Adipocyte (in vitro differentiated cells): ENCODE data around the gene ZNF19.

Source experiments
- DNase-seq: peaks from one replicate; pipeline ENCODE4 v3.0.0-alpha.2; 2015; ENCODE audit warnings: low read depth
- H3K27me3 ChIP-seq: replicated peaks from 2 replicates; pipeline ENCODE4 v1.7.0; 2013; ENCODE audit warnings: mild to moderate bottlenecking, low read length, moderate library complexity; ENCODE audit not compliant: control insufficient read depth, insufficient read depth
- H3K36me3 ChIP-seq: 2 replicates; pipeline ENCODE4 v1.7.0; 2013; ENCODE audit warnings: low read length, mild to moderate bottlenecking, moderate library complexity; ENCODE audit not compliant: control insufficient read depth, insufficient read depth, severe bottlenecking
- H3K4me1 ChIP-seq: 2 replicates; pipeline ENCODE4 v1.7.0; 2013; ENCODE audit warnings: mild to moderate bottlenecking, low read length, moderate library complexity; ENCODE audit not compliant: control insufficient read depth, insufficient read depth
- H3K4me3 ChIP-seq: 2 replicates; pipeline ENCODE4 v1.7.0; 2013; ENCODE audit warnings: mild to moderate bottlenecking, low read length, moderate library complexity
- H3K9ac ChIP-seq: 2 replicates; pipeline ENCODE4 v1.7.0; 2013; ENCODE audit warnings: mild to moderate bottlenecking, low read length, moderate library complexity
- H3K9me3 ChIP-seq: 2 replicates; pipeline ENCODE4 v1.7.0; 2013; ENCODE audit warnings: mild to moderate bottlenecking, low read length, moderate library complexity; ENCODE audit not compliant: control insufficient read depth

Gene ZNF19

DNA sequence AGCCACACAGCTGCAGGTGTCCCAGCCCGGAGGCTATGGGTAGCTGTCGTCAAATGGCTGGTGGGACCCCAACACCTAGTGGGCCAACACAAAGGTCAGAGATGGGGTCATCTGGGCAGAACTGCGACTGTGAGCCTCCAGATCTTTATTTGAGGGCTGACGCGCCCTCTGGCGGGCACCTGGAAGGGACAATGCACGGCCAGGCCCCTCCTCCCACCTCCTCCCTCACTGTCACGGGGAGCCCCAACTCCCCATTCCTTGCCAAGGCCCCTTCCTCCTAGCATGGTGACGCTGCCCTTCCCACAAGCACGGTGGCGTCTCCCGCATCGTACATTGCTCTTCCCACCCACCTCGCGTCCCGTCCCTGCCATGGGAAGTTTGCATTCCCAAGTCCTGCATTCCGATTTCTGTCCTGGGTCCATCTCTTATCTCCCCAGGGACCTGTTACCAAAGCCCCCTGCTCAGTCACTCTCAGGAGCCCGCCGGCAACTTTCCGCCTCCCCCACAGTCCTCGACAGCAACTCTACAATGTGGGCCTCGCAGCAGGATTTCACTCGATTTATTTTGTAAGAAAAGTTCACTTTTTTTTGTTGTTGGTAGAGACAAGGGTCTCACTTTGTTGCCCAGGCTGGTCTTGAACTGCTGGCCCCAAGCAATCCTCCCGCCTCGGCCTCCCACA lies 48.3 kb downstream of the ZNF19 start:
- Histone ChIP-seq H3K27me3 (peaks cover 13% of the 10 kb centered on the region), H3K9me3 (peaks cover 34% of the 10 kb centered on the region), H3K4me3 (no peak overlapping the region), H3K36me3 (no peaks in the 10 kb centered on the region), H3K4me1 (no peaks in the 10 kb centered on the region), H3K9ac (no peak overlapping the region)
- DNase-seq = no peak

GRCh38 chr16:71439523-71439922 lies 49.6 kb downstream of the ZNF19 start:
- peaks cover 13% of the 10 kb centered on the region for H3K27me3 ChIP-seq
- H3K4me3 ChIP-seq = no peak overlapping the region
- H3K9me3 ChIP-seq = peaks cover 24% of the 10 kb centered on the region
- H3K36me3 ChIP-seq = no peaks in the 10 kb centered on the region
- DNase-seq = no peak
- peaks cover 5% of the 10 kb centered on the region for H3K4me1 ChIP-seq
- H3K9ac ChIP-seq = no peak overlapping the region

- peaks cover 19% of the 10 kb centered on the region for H3K27me3 ChIP-seq
- no peak for DNase-seq
- no peak overlapping the region for H3K4me3 ChIP-seq
These were observed 52.7 kb downstream of the ZNF19 start for GRCh38 chr16:71436473-71436872.

DNA sequence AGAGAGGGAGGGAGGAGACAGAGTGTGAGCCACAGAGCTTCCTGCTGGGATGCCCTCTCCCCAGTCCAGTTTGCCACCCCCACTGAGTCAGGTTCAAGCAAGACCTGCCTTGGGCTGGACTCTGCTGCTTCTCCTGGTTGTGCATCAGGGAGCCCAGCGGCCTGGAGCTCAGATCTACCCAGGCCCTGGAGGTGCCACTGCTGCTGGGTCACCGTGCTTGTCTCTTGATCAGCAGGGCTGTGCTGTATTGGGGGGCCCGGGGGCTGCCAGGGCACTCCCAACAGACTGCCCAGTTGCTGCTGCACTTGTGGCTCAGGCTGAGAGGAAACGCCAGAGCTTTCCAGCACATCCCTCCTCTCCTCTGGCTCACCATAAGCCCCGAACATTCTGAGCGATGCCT lies 56.2 kb downstream of the ZNF19 start:
- H3K27me3 ChIP-seq = peaks cover 26% of the 10 kb centered on the region
- H3K9me3 ChIP-seq = peaks cover 4% of the 10 kb centered on the region
- no peak overlapping the region for H3K9ac ChIP-seq
- no peak overlapping the region for H3K4me3 ChIP-seq
- peaks cover 9% of the 10 kb centered on the region for H3K4me1 ChIP-seq
- no peak for DNase-seq
- H3K36me3 ChIP-seq = no peaks in the 10 kb centered on the region

More at GRCh38 chr16:71436473-71436872, 52.7 kb downstream of the ZNF19 start:
- Histone ChIP-seq H3K9ac (no peak overlapping the region), H3K9me3 (no peaks in the 10 kb centered on the region), H3K4me1 (peaks cover 9% of the 10 kb centered on the region), H3K36me3 (no peaks in the 10 kb centered on the region)

- DNase-seq = no peak
- Histone ChIP-seq H3K27me3 (peaks cover 21% of the 10 kb centered on the region), H3K36me3 (no peaks in the 10 kb centered on the region), H3K4me1 (peaks cover 9% of the 10 kb centered on the region), H3K4me3 (no peak overlapping the region), H3K9me3 (peaks cover 4% of the 10 kb centered on the region), H3K9ac (no peak overlapping the region)
These were observed 57.1 kb downstream of the ZNF19 start for GRCh38 chr16:71431991-71432390.

DNA sequence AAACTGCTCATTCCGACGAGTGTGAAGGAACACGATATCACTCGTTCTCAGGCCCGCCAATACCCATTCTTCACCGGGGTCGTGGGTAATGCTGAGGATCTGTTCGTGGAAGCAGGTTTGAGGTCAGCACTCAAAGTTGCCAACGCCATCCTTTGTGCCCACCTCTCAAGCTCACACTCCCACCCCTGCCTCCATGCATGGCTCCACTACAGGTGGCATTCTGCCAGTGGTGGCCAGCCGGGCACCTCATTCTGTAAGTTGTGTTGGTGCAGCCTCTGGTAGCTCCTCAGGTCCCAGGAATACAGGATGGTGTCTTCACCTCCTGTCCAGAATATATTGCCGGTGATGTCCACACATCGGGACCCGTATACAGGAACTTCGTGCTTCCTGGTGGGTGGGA lies 57.9 kb downstream of the ZNF19 start:
- DNase-seq = no peak
- Histone ChIP-seq H3K9ac (no peak overlapping the region), H3K9me3 (peaks cover 4% of the 10 kb centered on the region), H3K4me3 (no peak overlapping the region), H3K36me3 (no peaks in the 10 kb centered on the region), H3K4me1 (peaks cover 9% of the 10 kb centered on the region), H3K27me3 (peaks cover 21% of the 10 kb centered on the region)

- no peak overlapping the region for H3K4me3 ChIP-seq
- peaks cover 4% of the 10 kb centered on the region for H3K9me3 ChIP-seq
- H3K36me3 ChIP-seq = no peaks in the 10 kb centered on the region
- no peak for DNase-seq
- peaks cover 21% of the 10 kb centered on the region for H3K27me3 ChIP-seq
- H3K4me1 ChIP-seq = peaks cover 9% of the 10 kb centered on the region
- no peak overlapping the region for H3K9ac ChIP-seq
These were observed 58.4 kb downstream of the ZNF19 start for GRCh38 chr16:71430744-71431143.

- Histone ChIP-seq H3K4me1 (peaks cover 5% of the 10 kb centered on the region), H3K9me3 (peaks cover 4% of the 10 kb centered on the region), H3K36me3 (no peaks in the 10 kb centered on the region), H3K4me3 (no peak overlapping the region), H3K9ac (no peak overlapping the region), H3K27me3 (peaks cover 24% of the 10 kb centered on the region)
- DNase-seq = no peak
These were observed 59.5 kb downstream of the ZNF19 start for GRCh38 chr16:71429581-71429980.

DNA sequence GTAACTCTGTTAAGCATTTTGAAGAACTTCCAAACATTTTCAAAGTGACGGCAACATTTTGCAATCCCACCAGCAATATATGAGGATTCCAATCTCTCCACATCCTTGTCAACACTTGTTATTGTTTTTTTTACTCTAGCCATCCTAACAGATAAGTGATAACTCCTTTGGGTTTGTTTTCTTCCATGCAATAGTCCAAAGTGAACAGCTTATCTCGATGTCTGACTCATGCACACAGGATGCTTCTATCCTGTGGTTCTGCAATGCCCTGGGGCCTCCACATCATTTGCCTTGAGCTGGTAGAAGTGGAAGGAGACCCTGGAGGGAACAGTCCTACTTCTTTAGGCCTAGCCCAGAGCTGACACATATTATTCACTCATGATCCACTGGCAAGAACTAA lies 60.2 kb downstream of the ZNF19 start:
- no peaks in the 10 kb centered on the region for H3K4me1 ChIP-seq
- no peak overlapping the region for H3K9ac ChIP-seq
- H3K4me3 ChIP-seq = no peak overlapping the region
- DNase-seq = no peak
- peaks cover 4% of the 10 kb centered on the region for H3K9me3 ChIP-seq
- H3K27me3 ChIP-seq = peaks cover 24% of the 10 kb centered on the region
- H3K36me3 ChIP-seq = no peaks in the 10 kb centered on the region

DNA sequence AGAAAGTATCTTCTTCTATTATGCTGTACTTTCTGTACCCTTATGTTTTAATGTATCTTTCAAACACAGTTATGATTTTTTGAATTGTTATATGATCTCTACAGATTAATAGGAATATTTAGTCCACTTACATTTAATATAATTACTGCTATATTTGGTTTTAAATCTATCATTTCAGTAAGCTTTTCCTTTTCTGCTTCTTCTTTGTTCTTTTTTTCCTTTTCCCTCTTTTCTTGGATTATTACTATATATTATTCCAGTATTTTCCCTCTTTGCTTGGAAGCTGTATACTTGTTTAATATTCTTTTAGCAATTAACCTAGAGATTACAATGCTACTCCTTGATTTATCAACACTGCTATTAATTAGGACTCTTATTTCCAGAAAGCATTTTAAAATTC lies 60.7 kb downstream of the ZNF19 start:
- no peak overlapping the region for H3K4me3 ChIP-seq
- no peak for DNase-seq
- peaks cover 4% of the 10 kb centered on the region for H3K9me3 ChIP-seq
- no peaks in the 10 kb centered on the region for H3K36me3 ChIP-seq
- H3K27me3 ChIP-seq = peaks cover 24% of the 10 kb centered on the region
- no peak overlapping the region for H3K9ac ChIP-seq
- no peaks in the 10 kb centered on the region for H3K4me1 ChIP-seq

GRCh38 chr16:71426880-71427615 lies 62.1 kb downstream of the ZNF19 start:
- no peak overlapping the region for H3K4me3 ChIP-seq
- DNase-seq = no peak

More at GRCh38 chr16:71426880-71427615, 62.1 kb downstream of the ZNF19 start:
- H3K9me3 ChIP-seq = peaks cover 4% of the 10 kb centered on the region
- no peaks in the 10 kb centered on the region for H3K4me1 ChIP-seq
- no peak overlapping the region for H3K9ac ChIP-seq
- peaks cover 18% of the 10 kb centered on the region for H3K27me3 ChIP-seq
- H3K36me3 ChIP-seq = no peaks in the 10 kb centered on the region
